HG03039 (cell line): ENCODE measurements around the gene SLC17A9.
A peak's percentile ranks its signal among the peaks of the same experiment; 100 is the strongest.
"Not testable (repeated sequence)": the region's sequence is repeated elsewhere in the genome, so short reads cannot be mapped to it uniquely, and the experiment has no call there.

Experiments
- ATAC-seq: cut with Tn5 transposase; IDR thresholded peaks from one replicate; pipeline ENCODE4 v1.9.1; 2021; ENCODE audit warnings: mild to moderate bottlenecking, moderate library complexity; ENCODE audit not compliant: unreplicated experiment

The SLC17A9 gene

GRCh38 chr20:62920039-62920645 lies 32.4 kb upstream of the SLC17A9 start:
- ATAC-seq = no peak

GRCh38 chr20:62921119-62921687 lies 31.3 kb upstream of the SLC17A9 start:
- no peak for ATAC-seq

- no peak for ATAC-seq
Measured at GRCh38 chr20:62922451-62922921, 30.0 kb upstream of the SLC17A9 start.

- ATAC-seq = not testable (repeated sequence)
Measured at GRCh38 chr20:62923059-62923668, 29.3 kb upstream of the SLC17A9 start.

GRCh38 chr20:62923669-62924441 lies 28.7 kb upstream of the SLC17A9 start:
- ATAC-seq = no peak

GRCh38 chr20:62924442-62925075 lies 27.9 kb upstream of the SLC17A9 start:
- ATAC-seq = no peak

- ATAC-seq = no peak
Measured at GRCh38 chr20:62925076-62925419, 27.5 kb upstream of the SLC17A9 start.

- ATAC-seq = peak; percentile 15
Measured at GRCh38 chr20:62925420-62926228, 26.9 kb upstream of the SLC17A9 start.

- peak; percentile 83 for ATAC-seq
Measured at GRCh38 chr20:62926229-62927127, 26.0 kb upstream of the SLC17A9 start, which contains the start of gene DIDO1. DIDO1 (minus strand) TSS chr20:62926505.

GRCh38 chr20:62927128-62927705 lies 25.3 kb upstream of the SLC17A9 start:
- no peak for ATAC-seq

- ATAC-seq = no peak
Measured at GRCh38 chr20:62928246-62928939, 24.1 kb upstream of the SLC17A9 start.

GRCh38 chr20:62929051-62929538 lies 23.4 kb upstream of the SLC17A9 start:
- ATAC-seq = no peak

- ATAC-seq = no peak
Measured at GRCh38 chr20:62931464-62931863, 21.0 kb upstream of the SLC17A9 start.

- no peak for ATAC-seq
Measured at GRCh38 chr20:62933966-62934365, 18.5 kb upstream of the SLC17A9 start.

GRCh38 chr20:62935204-62935967 lies 17.1 kb upstream of the SLC17A9 start:
- ATAC-seq = no peak

GRCh38 chr20:62935968-62936585 lies 16.4 kb upstream of the SLC17A9 start:
- no peak for ATAC-seq
